GM12874 (cell line): ENCODE data around the gene TSN.

Experiments
- CTCF ChIP-seq: IDR thresholded peaks from 2 replicates; pipeline ENCODE4 v1.5.1; 2011; ENCODE audit warnings: low read depth, mild to moderate bottlenecking, control low read depth, low read length, moderate library complexity; ENCODE audit not compliant: insufficient read depth

The TSN gene

GRCh38 chr2:121764681-121765228 is 9.3 kb downstream of the TSN start:
- no peak for TF ChIP-seq CTCF

- TF ChIP-seq CTCF: no peak
These were observed 11.2 kb downstream of the TSN start for GRCh38 chr2:121766624-121767023.

GRCh38 chr2:121768143-121768755 is 12.8 kb downstream of the TSN start:
- TF ChIP-seq CTCF: no peak

GRCh38 chr2:121771976-121772742 is 16.7 kb downstream of the TSN start:
- no peak for TF ChIP-seq CTCF

GRCh38 chr2:121774235-121774634 is 18.8 kb downstream of the TSN start:
- TF ChIP-seq CTCF: no peak

GRCh38 chr2:121776361-121776760 is 20.9 kb downstream of the TSN start:
- TF ChIP-seq CTCF: no peak

GRCh38 chr2:121776885-121777698 is 21.6 kb downstream of the TSN start:
- TF ChIP-seq CTCF: no peak
